Heart left ventricle (tissue), 13 donors: ENCODE measurements around the gene STAG1.

ENCODE experiments used
- CTCF ChIP-seq, 12 donors: fragments of 200-600 bp; sonication (generic) in 4 of 12; IDR thresholded peaks; one replicate each; pipeline versions ENCODE4 v1.5.0 to v1.8.0; 2018 to 2022; ENCODE audit warnings: antibody characterized with exemption in 12 of 12, mild to moderate bottlenecking in 5 of 12
- POLR2A ChIP-seq, 2 donors: fragments of 450-650 bp; IDR thresholded peaks; one replicate each; pipeline ENCODE4 v1.6.1; 2017; ENCODE audit warnings: antibody characterized with exemption in 2 of 2, mild to moderate bottlenecking in 2 of 2, moderate library complexity in 2 of 2
- donor health status: ischemic (EF 13 %, LVEDD 7.1; RV severe dilation, severe dysfunction).
- donor health status: DM: no; HTN: yes; CAD: no.
- donor health status: DM: no; HTN: no; CAD: no.
- donor health status: ischemic (EF 25% LVEDD 6.9; RV normal size, moderate dysfunction).
- donor health status: ischemic (EF 25% LVEDD 5.7; RV mildly dilated, moderate dysfunction).
- donor health status: ischemic (EF 35%, LVEDD 5.7; RV mildly dilated, moderate dysfunction).
- donor health status: nonischemic (EF 11% LVEDD 7.7; RV severe dilation, severe dysfunction).
- donor health status: DM: yes; HTN: yes; CAD: no.
- donor health status: PGD.
- donor health status: ischemic (EF 29% LVEDD 5.4; RV normal size, mild dysfunction).
- donor health status: nonischemic (EF 23%, LVEDD 6.1; RV moderate dilation, normal function).

- TF ChIP-seq CTCF (IDR thresholded peaks at IDR 0.05), result no peak
- no peak for TF ChIP-seq POLR2A (IDR thresholded peaks at IDR 0.05)
Observed at GRCh38 chr3:136645915-136646314, 106.3 kb downstream of the STAG1 start.
